Measurements from ENCODE around the gene APOL6.

APOL6 gene

GRCh38 chr22:35648066-35649025 lies at the start of gene APOL6:
Gene APOL6, plus strand, starts transcription at chr22:35648446. Its CDS starts 7,980 bp downstream, at chr22:35656426.
- H3K9ac ChIP-seq, result no peak within 1 kb of the TSS
- peak within 1 kb of the TSS; percentile 72 for H3K4me3 ChIP-seq (ENCODE audit: low read depth, low read length)
- peak within 1 kb of the TSS; percentile 55 for H3K4me2 ChIP-seq (ENCODE audit: low read length)
- no peaks in the 10 kb centered on the region for H3K79me2 ChIP-seq
- H3K9me3 ChIP-seq (ENCODE audit: control insufficient read depth, low read length), result no peaks in the 10 kb centered on the region
- no peaks in the 10 kb centered on the region for H3K36me3 ChIP-seq (ENCODE audit: control insufficient read depth, insufficient read depth, low read length)
- TF ChIP-seq CTCF (IDR thresholded peaks at IDR 0.05), result no peak
- H3K27ac ChIP-seq, result peak within 1 kb of the TSS; percentile 86
- no peaks in the 10 kb centered on the region for H3K4me1 ChIP-seq
- peak within 1 kb of the TSS; percentile 94 for H2AFZ ChIP-seq
- no peaks in the 10 kb centered on the region for H3K27me3 ChIP-seq (ENCODE audit: control insufficient read depth, insufficient read depth, low read length)

DNA sequence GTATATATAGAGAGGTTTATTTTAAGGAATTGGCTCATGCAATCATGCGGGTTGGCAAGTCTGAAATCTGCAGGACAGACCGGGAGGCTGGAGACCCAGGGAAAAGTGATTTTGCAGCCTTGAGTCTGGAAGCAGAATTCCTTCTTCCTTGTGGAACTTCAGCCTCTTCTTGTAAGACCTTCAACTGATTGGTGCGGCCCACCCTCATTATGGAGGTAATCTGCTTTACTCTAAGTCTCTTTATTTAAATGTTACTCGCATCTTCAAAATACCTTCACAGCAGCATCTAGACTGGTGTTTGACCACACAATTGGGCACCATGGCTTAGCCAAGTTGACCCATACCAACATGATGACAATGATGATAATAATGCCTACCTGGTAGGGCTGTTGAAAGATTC lies 48.9 kb upstream of the APOL6 start:
- Histone ChIP-seq H3K4me2 (ENCODE audit: low read length) (no peak overlapping the region), H3K9ac (no peak overlapping the region), H2AFZ (no peak overlapping the region), H3K9me3 (ENCODE audit: control insufficient read depth, low read length) (no peaks in the 10 kb centered on the region), H3K4me3 (ENCODE audit: low read depth, low read length) (no peak overlapping the region), H3K27me3 (ENCODE audit: control insufficient read depth, insufficient read depth, low read length) (no peaks in the 10 kb centered on the region), H3K27ac (no peak overlapping the region), H3K36me3 (ENCODE audit: control insufficient read depth, insufficient read depth, low read length) (no peaks in the 10 kb centered on the region), H3K79me2 (no peaks in the 10 kb centered on the region), H3K4me1 (no peaks in the 10 kb centered on the region)
- TF ChIP-seq CTCF (IDR thresholded peaks at IDR 0.05), result no peak

GRCh38 chr22:35600476-35600875 lies 47.8 kb upstream of the APOL6 start:
- no peaks in the 10 kb centered on the region for H3K27me3 ChIP-seq (ENCODE audit: control insufficient read depth, insufficient read depth, low read length)
- H3K4me2 ChIP-seq (ENCODE audit: low read length), result no peak overlapping the region
- no peak overlapping the region for H3K27ac ChIP-seq
- no peaks in the 10 kb centered on the region for H3K36me3 ChIP-seq (ENCODE audit: control insufficient read depth, insufficient read depth, low read length)
- no peak overlapping the region for H3K4me3 ChIP-seq (ENCODE audit: low read depth, low read length)
- no peak overlapping the region for H2AFZ ChIP-seq
- no peaks in the 10 kb centered on the region for H3K4me1 ChIP-seq
- H3K9me3 ChIP-seq (ENCODE audit: control insufficient read depth, low read length), result no peaks in the 10 kb centered on the region
- no peak overlapping the region for H3K9ac ChIP-seq
- TF ChIP-seq CTCF (IDR thresholded peaks at IDR 0.05), result no peak
- no peaks in the 10 kb centered on the region for H3K79me2 ChIP-seq

- no peaks in the 10 kb centered on the region for H3K79me2 ChIP-seq
- no peaks in the 10 kb centered on the region for H3K9me3 ChIP-seq (ENCODE audit: control insufficient read depth, low read length)
- no peak overlapping the region for H3K4me2 ChIP-seq (ENCODE audit: low read length)
- no peaks in the 10 kb centered on the region for H3K27me3 ChIP-seq (ENCODE audit: control insufficient read depth, insufficient read depth, low read length)
- H3K9ac ChIP-seq, result no peak overlapping the region
- H2AFZ ChIP-seq, result no peak overlapping the region
- no peaks in the 10 kb centered on the region for H3K4me1 ChIP-seq
- H3K4me3 ChIP-seq (ENCODE audit: low read depth, low read length), result no peak overlapping the region
- H3K27ac ChIP-seq, result no peak overlapping the region
- no peaks in the 10 kb centered on the region for H3K36me3 ChIP-seq (ENCODE audit: control insufficient read depth, insufficient read depth, low read length)
- no peak for TF ChIP-seq CTCF (IDR thresholded peaks at IDR 0.05)
Measured at GRCh38 chr22:35601013-35601580, 47.1 kb upstream of the APOL6 start.

Measured in parathyroid adenoma (tissue), 2 donors.